GM21367 (cell line): ENCODE results near the gene CLEC7A.

Experiments used
- ATAC-seq: cut with Tn5 transposase; IDR thresholded peaks from one replicate; pipeline ENCODE4 v1.9.1; 2021; ENCODE audit not compliant: unreplicated experiment

Gene CLEC7A

GRCh38 chr12:10142976-10143589 lies 13.1 kb upstream of the CLEC7A start:
- no peak for ATAC-seq

- no peak for ATAC-seq
Observed at GRCh38 chr12:10140001-10140400, 10.0 kb upstream of the CLEC7A start.

GRCh38 chr12:10136637-10137205 lies 6.7 kb upstream of the CLEC7A start:
- ATAC-seq = no peak

- ATAC-seq = no peak
Observed at GRCh38 chr12:10135126-10135525, 5.1 kb upstream of the CLEC7A start.

- ATAC-seq = no peak
Observed at GRCh38 chr12:10132850-10133370, 2.9 kb upstream of the CLEC7A start.

GRCh38 chr12:10131111-10131690 lies 1.2 kb upstream of the CLEC7A start:
- ATAC-seq = no peak

- ATAC-seq = no peak
Observed at GRCh38 chr12:10128687-10129086, 1.3 kb downstream of the CLEC7A start.

GRCh38 chr12:10126413-10126812 lies 3.6 kb downstream of the CLEC7A start:
- ATAC-seq = no peak

- ATAC-seq = no peak
Observed at GRCh38 chr12:10122689-10123088, 7.3 kb downstream of the CLEC7A start.

- no peak for ATAC-seq
Observed at GRCh38 chr12:10121278-10121677, 8.7 kb downstream of the CLEC7A start.

GRCh38 chr12:10119066-10119465 lies 10.9 kb downstream of the CLEC7A start:
- ATAC-seq = no peak

- ATAC-seq = no peak
Observed at GRCh38 chr12:10115890-10116289, 14.1 kb downstream of the CLEC7A start.

- ATAC-seq = no peak
Observed at GRCh38 chr12:10115311-10115710, 14.7 kb downstream of the CLEC7A start.

GRCh38 chr12:10113920-10114319 lies 16.1 kb downstream of the CLEC7A start:
- no peak for ATAC-seq

- no peak for ATAC-seq
Observed at GRCh38 chr12:10113075-10113474, 16.9 kb downstream of the CLEC7A start.

GRCh38 chr12:10111451-10111850 lies 18.5 kb downstream of the CLEC7A start:
- no peak for ATAC-seq

- no peak for ATAC-seq
Observed at GRCh38 chr12:10110256-10110844, 19.6 kb downstream of the CLEC7A start.

GRCh38 chr12:10102322-10102721 lies 27.7 kb downstream of the CLEC7A start:
- ATAC-seq = no peak

- ATAC-seq = no peak
Observed at GRCh38 chr12:10101648-10102220, 28.3 kb downstream of the CLEC7A start.

- ATAC-seq = no peak
Observed at GRCh38 chr12:10101042-10101579, 28.9 kb downstream of the CLEC7A start.

- no peak for ATAC-seq
Observed at GRCh38 chr12:10098791-10099190, 31.2 kb downstream of the CLEC7A start, which contains the start of gene CLEC1A. Gene CLEC1A, minus strand, starts transcription at chr12:10098985. Its CDS starts 63 bp downstream, at chr12:10098922.
